Hematopoietic multipotent progenitor cell treated with erythropoietin and hydrocortisone succinate and interleukin-3 and kit ligand, for 4 days (in vitro differentiated cells): ENCODE measurements around the gene ACKR2.

Experiments
- DNase-seq: peaks from one replicate; pipeline ENCODE4 v3.0.0-alpha.2; 2015

ACKR2 gene

DNA sequence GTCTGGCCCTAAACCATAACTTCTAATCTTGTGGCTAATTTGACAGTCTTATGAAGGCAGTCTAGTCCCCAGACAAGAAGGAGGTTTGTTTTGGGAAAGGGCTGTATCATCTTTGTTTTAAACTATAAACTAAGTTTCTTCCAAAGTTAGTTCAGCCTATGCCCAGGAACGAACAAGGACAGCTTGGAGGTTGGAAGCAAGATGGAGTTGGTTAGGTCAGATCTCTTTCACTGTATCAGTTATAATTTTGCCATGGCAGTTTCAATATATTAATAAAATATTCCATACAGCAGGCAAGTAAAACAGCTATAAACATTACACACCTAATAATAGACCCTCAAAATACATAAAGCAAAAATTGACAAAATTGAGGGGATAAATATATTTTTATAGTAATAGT, 83.6 kb downstream of the ACKR2 start:
- DNase-seq: no peak

DNA sequence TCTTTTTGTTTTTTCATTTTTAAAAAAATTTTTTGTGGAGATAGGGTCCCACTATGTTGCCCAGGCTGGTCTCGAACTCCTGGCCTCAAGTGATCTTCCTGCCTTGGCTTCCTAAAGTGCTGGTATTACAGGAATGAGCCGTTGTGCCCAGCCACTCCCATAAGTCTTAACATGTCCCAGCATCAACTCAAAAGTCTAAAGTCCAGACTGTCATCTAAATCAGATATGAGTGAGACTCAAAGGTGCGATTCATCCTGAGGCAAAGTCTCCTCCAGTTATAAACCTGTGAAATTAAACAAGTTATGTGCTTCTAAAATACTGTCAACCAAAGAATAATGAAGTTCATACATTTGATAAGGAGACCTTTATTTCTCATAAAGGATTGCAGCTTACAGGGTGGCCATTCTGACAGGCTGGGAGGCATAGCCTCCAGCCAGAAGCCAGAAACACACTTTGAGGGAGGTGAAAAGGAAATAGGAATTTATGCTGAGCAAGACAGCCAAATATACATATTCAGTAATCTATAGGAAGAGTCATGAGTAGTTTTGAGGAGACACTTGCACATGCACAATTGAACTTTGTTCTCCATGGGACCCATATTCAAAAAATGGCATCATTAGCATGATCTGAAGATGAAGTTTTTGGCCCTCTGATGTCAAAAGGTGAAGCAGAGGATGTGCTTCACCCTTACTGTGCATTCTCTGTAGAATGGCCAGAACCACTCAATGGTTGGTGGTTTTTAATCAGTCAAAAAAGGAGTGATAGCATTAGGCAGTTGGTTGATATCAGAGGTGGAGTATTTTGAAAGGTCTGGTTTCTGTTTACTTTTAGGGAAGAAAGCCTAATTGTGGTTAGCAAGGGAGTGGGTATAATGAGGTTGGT, 85.7 kb downstream of the ACKR2 start:
- DNase-seq: peak; percentile 75

DNA sequence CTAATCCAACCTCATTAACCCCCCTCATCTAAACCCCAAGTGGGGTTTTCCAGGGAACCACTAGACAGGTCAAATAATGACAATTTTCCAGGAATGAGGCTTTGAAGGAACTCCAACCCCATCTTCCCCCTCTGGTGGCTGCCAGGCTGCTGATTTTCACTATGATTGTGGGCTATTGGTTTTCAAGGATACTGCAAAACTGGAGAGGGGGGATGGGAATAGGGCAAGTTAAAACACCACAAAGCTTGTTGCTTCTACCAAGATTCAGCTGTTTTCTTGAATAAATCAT, 86.3 kb downstream of the ACKR2 start:
- no peak for DNase-seq

DNA sequence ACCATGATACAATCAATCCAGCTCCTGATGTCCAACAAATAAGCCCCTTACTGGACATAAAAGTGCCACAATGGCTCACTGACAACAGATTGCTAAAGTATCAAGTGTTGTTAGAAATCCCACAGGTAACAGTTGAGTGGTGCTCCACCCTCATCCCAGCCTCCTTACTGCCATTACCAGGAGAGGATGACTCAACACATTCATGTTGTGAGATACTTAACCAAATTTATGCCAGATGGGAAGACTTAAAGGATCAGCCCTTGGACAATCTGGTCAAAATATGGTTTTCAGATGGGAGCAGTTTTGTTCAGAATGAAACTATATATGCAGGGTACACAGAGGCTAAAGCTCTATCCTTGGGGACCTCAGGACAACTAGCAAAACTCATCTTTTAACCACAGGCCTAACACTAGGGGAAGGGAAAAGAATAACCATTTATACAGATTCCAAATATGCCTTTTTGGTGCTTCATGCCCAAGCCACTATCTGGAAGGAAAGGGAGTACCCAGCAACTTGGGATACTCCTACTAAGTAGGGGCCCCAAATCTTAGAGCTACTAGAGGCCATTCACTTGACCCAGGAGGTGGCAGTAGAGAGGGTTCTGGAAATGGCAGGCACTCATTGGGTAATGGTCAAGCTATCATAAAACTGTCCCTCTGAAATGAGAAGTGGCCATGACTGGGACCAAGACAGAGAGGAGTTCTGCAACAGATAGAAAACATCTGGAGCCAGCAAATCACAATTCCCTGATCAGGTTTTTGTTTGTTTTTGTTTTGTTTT, 89.8 kb downstream of the ACKR2 start:
- no peak for DNase-seq

DNA sequence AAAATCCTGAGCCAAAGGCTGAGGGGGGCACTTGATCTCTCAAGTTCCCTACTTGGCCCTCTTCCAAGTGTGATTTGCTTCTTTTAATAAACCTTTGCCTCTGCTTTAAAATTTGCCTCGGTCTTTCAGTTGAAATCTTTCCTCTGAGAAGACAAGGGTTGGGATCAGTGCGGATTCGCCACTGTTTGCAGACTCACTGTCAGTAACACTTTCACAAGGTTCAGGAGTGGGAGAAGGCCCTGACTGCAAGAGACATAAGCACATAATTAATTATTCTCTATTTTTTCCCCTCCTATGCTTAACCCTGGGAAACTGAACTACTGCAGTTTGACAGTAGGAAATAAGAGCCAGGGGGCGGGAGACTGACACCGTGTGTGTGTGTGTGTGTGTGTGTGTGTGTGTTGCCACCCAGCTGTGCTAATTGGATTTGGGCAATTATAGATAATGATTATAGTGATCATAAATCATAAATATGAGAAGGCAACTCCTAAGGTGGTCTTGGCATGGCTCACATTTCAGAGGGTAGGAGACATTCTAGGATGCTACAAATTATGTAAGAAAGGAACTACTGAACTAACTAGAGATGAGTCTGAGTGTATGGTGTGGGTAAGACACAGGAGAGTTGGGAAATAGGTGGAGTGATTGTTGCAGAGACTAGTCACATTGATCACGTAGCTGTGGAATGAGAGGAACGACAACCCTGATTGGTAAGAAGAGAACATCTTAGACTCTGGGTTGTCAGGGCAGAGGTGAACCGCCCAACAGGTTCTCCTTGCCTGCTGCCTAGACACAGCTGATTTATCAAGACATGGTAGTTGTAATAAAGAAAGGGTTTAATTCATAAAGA, 91.2 kb downstream of the ACKR2 start:
- DNase-seq: no peak

DNA sequence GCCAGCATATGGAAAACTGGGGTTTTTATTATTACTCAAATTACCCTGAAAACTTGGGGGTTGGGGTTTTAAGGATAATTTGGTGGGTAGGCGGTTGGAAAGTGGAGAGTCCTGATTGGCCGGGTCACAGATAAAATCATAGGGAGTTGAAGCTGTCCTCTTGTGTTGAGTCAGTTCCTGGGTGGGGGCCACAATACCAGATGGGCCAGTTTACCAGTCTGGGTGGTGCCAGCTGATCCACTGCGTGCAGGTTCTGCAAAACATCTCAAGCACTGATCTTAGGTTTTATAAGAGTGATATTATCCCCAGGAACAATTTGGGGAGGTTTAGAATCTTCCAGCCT, 91.8 kb downstream of the ACKR2 start:
- no peak for DNase-seq

DNA sequence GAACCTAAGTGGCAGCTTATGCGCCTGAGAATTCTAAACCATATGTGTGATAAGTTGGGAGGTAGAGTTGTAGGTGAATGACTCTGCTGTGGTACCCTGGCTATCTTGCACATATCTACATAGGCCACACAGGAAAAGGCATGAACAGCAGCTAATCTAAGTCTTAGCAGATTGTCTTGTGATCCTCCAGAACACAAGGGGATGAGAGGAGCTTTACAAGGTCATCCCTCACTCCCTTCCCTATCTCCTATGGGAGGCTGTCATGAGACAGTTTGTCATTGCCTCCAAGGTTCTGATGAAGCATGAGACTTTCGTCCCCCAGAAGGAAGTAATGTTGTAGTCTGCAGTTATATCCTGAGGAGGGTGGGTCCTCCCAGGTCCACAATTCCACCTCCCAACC, 93.0 kb downstream of the ACKR2 start:
- DNase-seq: no peak

DNA sequence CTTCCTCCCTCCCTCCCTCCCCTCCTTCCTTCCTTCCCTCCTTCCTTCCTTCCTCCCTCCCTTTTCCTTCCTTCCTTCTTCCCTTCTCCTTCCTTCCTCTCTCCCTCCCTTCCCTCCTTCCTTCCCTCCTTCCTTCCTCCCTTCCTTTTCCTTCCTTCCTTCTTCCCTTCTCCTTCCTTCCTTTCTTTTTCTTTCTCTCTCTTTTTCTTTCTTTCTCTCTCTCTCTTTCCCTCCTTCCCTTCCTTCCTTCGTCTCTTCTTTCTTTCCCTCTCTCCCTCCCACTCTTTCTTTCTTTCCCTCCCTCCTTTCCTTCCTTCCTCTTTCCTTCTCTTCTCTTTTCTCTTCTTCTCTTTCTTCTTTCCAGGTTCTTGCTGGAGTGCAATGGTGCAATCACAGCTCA, 94.8 kb downstream of the ACKR2 start:
- DNase-seq: no peak

DNA sequence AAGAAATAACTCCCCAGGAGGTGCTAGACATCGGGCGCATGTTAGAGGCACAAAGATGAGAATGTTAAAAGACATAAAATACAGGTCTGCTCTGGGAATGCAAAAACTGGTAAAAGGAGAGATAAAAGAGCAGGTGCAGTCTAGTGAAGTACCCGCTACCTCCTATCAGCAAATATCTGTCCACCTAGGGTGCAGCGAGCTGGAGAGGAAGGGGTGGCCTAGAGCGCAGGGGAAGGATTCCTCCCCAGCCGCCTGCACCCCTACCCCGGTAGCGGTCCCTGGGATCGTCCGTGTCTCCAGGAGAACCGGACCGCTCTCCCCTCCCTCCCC, 96.5 kb downstream of the ACKR2 start:
- DNase-seq: no peak

DNA sequence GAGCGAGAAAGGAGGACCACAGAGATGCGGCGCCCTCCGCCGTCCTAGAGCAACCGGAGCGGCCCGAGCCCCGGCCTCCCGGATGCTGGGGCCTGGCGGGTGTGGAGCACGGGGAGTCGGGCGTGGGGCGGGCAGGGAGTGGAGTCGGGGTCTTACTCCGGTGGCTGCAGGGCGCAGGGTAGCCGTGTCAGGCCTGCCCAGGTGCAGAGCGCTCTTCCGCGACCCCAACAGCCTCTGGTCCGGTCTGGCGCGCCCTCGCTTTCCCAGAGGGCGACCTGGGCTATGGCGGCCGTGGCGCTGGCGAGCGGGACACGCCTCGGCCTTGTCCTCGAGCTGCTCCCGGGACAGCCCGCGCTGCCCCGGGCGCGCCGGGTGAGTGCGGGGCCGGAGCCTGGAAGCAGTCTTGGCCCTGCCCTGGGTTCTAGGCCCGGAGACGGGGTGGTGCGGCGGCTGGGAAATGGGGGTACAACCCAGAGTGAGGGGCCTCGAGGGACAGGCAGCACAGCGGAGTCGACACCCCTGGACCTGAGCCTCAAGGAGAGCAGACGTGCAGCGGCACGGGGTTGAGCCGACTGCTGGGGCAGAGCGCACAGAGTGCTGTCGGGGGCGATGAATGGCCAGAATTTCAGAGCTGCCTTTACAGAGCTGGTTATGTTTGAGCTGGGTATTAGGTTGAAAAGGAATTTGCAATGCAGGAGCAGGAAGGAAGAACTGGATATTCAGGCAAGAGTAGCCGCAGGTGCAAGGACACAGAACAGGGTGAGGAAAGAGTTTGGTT, 97.0 kb downstream of the ACKR2 start, which contains the start of gene ZNF662:
Gene ZNF662, plus strand, starts transcription at position 73 of the 778 bp plus-strand sequence. CDS start 1,973 bp downstream, outside the sequence.
- peak; percentile 44 for DNase-seq

DNA sequence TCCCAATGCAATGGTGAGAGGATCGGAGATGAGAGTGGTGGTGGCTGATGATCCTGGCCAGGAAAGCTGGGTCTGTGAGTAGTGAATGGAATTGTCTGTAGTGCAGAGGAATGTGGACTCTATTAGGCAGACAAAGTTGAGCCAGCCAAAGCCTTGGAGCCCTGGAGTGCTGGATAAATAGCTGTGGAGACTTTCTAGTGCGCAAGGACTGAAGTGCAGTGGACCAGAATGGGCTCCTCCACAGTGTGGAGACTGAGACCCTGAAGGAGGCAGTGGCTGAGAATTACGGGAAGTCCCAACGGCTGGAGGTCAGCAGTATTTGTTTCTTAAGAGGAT, 97.6 kb downstream of the ACKR2 start:
- no peak for DNase-seq

DNA sequence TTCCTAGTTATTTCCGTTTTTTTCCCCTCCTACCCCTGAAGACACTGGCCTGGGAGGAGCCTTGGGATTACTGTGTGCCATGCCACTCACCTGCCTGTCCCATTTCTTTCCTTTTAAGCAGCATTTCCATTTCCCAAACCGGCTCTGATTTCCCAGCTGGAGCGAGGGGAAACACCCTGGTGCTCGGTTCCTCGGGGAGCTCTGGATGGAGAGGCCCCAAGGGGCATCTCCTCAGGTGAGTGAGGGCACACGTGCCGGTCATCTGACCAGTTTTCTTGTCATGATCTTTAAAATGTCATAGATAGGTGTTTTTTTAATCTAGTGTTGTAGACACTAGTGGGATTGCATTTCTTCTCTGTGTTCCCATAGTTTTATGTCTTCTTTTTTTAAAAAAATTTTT, 99.4 kb downstream of the ACKR2 start:
- DNase-seq: no peak

DNA sequence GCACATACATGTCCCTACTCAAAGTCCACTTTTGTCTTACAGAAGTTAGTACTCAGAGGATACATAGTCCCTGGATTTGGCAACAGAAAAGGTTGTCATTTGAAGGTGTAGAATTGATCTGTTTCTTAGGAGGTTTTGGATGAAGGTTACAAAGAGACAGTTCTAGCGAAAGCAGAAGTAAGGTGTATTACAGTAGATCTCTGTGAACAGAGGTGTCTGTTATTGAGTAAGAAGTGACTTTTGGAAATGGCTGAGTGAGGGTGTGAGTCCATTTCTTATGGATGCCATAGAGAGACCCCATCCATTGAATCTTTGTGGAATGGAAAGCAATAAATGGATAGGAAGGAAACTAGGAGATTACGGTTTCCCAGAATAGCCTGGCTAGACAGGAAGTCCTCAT, 102.3 kb downstream of the ACKR2 start:
- DNase-seq: no peak

DNA sequence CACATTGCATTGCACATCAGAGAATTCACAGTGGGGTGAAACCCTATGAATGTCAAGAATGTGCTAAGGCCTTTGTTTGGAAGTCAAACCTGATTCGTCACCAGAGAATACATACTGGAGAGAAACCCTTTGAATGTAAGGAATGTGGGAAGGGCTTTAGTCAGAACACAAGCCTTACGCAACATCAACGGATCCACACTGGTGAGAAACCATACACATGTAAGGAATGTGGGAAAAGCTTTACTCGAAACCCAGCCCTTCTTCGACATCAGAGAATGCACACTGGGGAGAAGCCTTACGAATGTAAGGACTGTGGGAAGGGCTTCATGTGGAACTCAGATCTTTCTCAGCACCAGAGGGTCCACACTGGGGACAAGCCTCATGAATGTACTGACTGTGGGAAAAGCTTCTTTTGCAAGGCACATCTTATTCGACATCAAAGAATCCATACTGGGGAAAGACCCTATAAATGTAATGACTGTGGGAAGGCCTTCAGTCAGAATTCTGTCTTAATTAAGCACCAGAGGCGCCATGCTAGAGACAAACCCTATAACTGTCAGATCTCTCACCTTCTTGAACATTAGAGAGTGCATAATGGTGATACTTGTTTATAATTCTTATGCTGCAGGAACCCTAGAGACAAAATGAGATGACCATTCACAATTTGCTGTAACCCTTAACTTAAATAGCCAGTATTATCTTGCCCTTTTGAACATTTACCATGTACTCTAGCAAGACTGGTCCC, 105.7 kb downstream of the ACKR2 start:
- no peak for DNase-seq
